Transverse colon (tissue), 4 donors: ENCODE measurements around the gene MMEL1. TPM values are rescaled to one million over a fixed set of nuclear protein-coding genes. Genes with fewer than 3 reads are reported as not detected.

Experiments used
- DNase-seq: peaks from one replicate; pipeline ENCODE4 v3.0.0-alpha.2; 2019
- H3K27ac ChIP-seq, 4 donors: fragments of 200-600 bp; sonication (generic); 2 replicates each; pipeline ENCODE4 v1.5.1; 2016 to 2018; ENCODE audit warnings: inconsistent platforms in 4 of 4
- H3K27me3 ChIP-seq: fragments of 200-600 bp; sonication (generic); 2 replicates; pipeline ENCODE4 v1.5.1; 2017; ENCODE audit warnings: inconsistent platforms
- H3K36me3 ChIP-seq, 4 donors: fragments of 200-600 bp; sonication (generic); 2 replicates each; pipeline ENCODE4 v1.5.1; 2017 to 2019; ENCODE audit warnings: inconsistent platforms in 4 of 4
- H3K4me1 ChIP-seq, 4 donors: fragments of 200-600 bp; sonication (generic); 2 replicates each; pipeline ENCODE4 v1.5.1; 2017 to 2020; ENCODE audit warnings: inconsistent platforms in 4 of 4
- H3K4me3 ChIP-seq, 4 donors: fragments of 200-600 bp; sonication (generic); 1 replicate in 1 of 4; 2 replicates in 3 of 4; pipeline versions ENCODE4 v1.5.1 to v1.6.1; 2017 to 2019; ENCODE audit warnings: inconsistent platforms in 4 of 4
- H3K9me3 ChIP-seq, 2 donors: fragments of 200-600 bp; sonication (generic); 2 replicates each; pipeline ENCODE4 v1.5.1; 2017 to 2019; ENCODE audit warnings: inconsistent platforms in 2 of 2
- EP300 ChIP-seq: sonication (generic); formaldehyde crosslinking; IDR thresholded peaks from one replicate; pipeline ENCODE4 v1.6.1; 2017; ENCODE audit warnings: antibody characterized with exemption, low read depth
- POLR2A ChIP-seq: fragments of 450-650 bp; IDR thresholded peaks from one replicate; pipeline ENCODE4 v1.6.1; 2016; ENCODE audit warnings: antibody characterized with exemption, mild to moderate bottlenecking, moderate library complexity
- POLR2AphosphoS5 ChIP-seq, 3 donors: sonication (generic); formaldehyde crosslinking; IDR thresholded peaks; one replicate each; pipeline ENCODE4 v1.6.1; 2016; ENCODE audit warnings: antibody characterized with exemption in 3 of 3
- WGBS, 2 donors: methylation state at CpG; one replicate each; pipeline ENCODE4 v1.1.5; 2018; ENCODE audit warnings: low coverage in 1 of 2; 5-methylcytosine and 5-hydroxymethylcytosine counted together
- in situ Hi-C, 4 donors: fragments of 200-750 bp; cut with MboI; loops; one replicate each; pipeline versions ENCODE4 v1.15.0 to v1.15.1; 2017; ENCODE audit warnings: low sequenced_read_pairs in 3 of 4, low pct_ligation_motif_present in 1 of 4, low pct_unique_long_range_greater_than_20kb in 1 of 4
- intact Hi-C: fragments of 100-400 bp; cut with DNase I; formaldehyde crosslinking; loops from one replicate; pipeline ENCODE4 v1.15.1; 2023; ENCODE audit warnings: low total_unique reads
- total RNA-seq, 4 donors: library from RNA; depleted of rRNA; stranded (reverse); fragments of >200 nt; gene quantifications; one replicate each; pipeline ENCODE4 v1.1.0, GENCODE V29; 2016
- TF ChIP-seq, protein P1 (sequence below), 5 experiments: fragments of 200-600 bp in 3 of 5; fragments of 450-650 bp in 2 of 5; sonication (generic) in 3 of 5; IDR thresholded peaks; 1 replicate in 2 of 5; 2 replicates in 3 of 5; pipeline ENCODE4 v1.5.1; 2016 to 2017; ENCODE audit warnings: antibody characterized with exemption in 5 of 5, inconsistent platforms in 3 of 5, mild to moderate bottlenecking in 2 of 5, moderate library complexity in 1 of 5

MMEL1 gene
- total RNA-seq, 4 donors from 2014 or later, result 10.5 to 16.7 (median 12.4) TPM; not detected in 1

DNA sequence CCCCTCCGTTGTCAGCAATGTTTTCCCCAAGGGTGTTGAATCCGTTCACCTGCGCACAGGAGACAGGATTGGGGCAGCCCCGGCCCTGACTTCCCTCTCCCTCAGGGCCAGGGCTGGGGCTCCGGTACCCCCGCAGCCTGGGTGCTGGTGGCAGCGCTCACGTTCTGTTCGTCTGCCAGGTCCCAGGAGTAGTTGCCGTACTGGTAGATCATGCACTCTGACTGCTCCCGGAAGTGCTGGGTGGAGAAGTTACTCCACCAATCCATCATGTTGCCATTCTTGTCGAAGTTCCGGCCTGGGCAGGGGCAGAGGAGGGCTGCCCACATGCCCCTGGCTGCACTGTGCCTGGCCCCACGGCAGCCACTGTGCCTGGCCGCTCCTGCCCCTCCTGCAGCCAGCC, 40.1 kb downstream of the MMEL1 start:
- Histone ChIP-seq H3K9me3 (no peaks in the 10 kb centered on the region), H3K4me3 (peak overlapping the region in 1 of 4 donors; percentile 31), H3K27ac (peak overlapping the region in 3 of 4 donors; percentile 38 to 56 (median 51)), H3K36me3 (no peaks in the 10 kb centered on the region), H3K4me1 (peaks cover 1 to 29% (median 12%) of the 10 kb centered on the region in 4 donors), H3K27me3 (no peaks in the 10 kb centered on the region)
- intact Hi-C loops, result no loop called here
- DNase-seq, result peak; percentile 67
- TF ChIP-seq, protein P1, sequence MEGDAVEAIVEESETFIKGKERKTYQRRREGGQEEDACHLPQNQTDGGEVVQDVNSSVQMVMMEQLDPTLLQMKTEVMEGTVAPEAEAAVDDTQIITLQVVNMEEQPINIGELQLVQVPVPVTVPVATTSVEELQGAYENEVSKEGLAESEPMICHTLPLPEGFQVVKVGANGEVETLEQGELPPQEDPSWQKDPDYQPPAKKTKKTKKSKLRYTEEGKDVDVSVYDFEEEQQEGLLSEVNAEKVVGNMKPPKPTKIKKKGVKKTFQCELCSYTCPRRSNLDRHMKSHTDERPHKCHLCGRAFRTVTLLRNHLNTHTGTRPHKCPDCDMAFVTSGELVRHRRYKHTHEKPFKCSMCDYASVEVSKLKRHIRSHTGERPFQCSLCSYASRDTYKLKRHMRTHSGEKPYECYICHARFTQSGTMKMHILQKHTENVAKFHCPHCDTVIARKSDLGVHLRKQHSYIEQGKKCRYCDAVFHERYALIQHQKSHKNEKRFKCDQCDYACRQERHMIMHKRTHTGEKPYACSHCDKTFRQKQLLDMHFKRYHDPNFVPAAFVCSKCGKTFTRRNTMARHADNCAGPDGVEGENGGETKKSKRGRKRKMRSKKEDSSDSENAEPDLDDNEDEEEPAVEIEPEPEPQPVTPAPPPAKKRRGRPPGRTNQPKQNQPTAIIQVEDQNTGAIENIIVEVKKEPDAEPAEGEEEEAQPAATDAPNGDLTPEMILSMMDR (IDR thresholded peaks at IDR 0.05), result no peak
- TF ChIP-seq EP300 (no peak), POLR2A (peak; percentile 53), POLR2AphosphoS5 (IDR thresholded peaks at IDR 0.05) (peak; percentile 39 to 50 (median 45))
- in situ Hi-C loops, result no loop called here
- WGBS, 2 donors, result 57% methylated on average over 4 of the region's 15 CpGs; no CpG with 5 or more reads in 1 of the 2 donors

DNA sequence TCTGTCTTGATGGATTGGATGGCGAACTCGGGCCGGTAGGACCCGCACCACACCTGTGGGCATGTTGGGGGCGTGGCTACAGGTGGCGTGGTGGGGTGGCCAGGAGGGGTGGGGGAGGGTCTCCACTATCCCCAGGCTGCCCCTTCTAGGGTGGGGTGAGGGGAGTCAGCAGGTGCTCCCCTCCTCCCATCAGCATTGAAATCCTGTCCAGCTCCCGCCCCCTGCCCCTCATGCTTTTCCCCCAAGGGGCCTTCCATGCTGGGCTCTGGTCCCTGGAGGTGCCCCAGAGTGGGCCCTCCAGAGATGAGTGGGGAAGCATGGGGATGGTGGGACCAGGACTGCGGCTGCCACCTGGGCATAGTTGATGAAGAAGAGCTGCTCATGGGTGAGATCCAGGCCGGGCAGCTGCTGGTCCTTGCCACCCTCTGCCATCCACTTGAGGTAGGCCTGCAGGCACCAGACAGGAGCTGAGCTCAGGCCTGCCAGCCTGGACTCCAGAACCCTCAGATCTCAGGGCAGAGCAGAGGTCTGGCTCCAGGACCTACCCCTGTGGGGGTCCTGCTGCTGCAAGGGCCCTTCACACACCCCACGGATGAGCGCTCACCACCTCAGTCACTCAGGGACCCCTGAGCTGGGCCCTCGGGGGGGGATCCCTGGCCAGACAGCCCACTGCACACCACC, 41.1 kb downstream of the MMEL1 start:
- in situ Hi-C loops (no loop called here), intact Hi-C loops (no loop called here)
- DNase-seq, result no peak
- Histone ChIP-seq H3K4me3 (no peak overlapping the region), H3K27me3 (no peaks in the 10 kb centered on the region), H3K27ac (no peak overlapping the region), H3K9me3 (no peaks in the 10 kb centered on the region), H3K4me1 (peaks cover 5 to 35% (median 19%) of the 10 kb centered on the region in 4 donors), H3K36me3 (no peaks in the 10 kb centered on the region)
- TF ChIP-seq, protein P1 (IDR thresholded peaks at IDR 0.05), result no peak
- TF ChIP-seq POLR2A (no peak), POLR2AphosphoS5 (IDR thresholded peaks at IDR 0.05) (no peak), EP300 (no peak)
- WGBS, 2 donors, result 79% methylated on average over 12 of the region's 12 CpGs; no CpG with 5 or more reads in 1 of the 2 donors

DNA sequence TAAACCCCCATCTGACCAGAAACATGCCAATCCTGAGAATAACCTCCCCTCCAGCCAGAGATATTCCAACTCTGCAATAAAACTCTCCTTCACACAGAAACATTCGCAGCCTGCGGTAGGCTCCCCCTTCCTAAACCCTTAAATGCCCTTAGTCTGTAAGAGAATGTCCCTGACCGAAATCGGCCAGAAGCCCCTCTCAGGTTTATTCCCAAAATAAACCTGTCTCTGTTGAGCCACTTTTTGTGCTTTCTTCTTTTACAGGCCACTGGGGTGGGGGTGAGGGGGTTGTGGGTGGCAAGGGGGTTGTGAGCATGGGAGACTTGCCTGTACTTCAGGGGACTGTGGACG, 41.6 kb downstream of the MMEL1 start:
- Histone ChIP-seq H3K9me3 (no peaks in the 10 kb centered on the region), H3K36me3 (no peaks in the 10 kb centered on the region), H3K27me3 (no peaks in the 10 kb centered on the region), H3K27ac (no peak overlapping the region), H3K4me1 (peaks cover 5 to 35% (median 19%) of the 10 kb centered on the region in 4 donors), H3K4me3 (no peak overlapping the region)
- no peak for DNase-seq
- TF ChIP-seq, protein P1 (IDR thresholded peaks at IDR 0.05), result no peak
- TF ChIP-seq POLR2AphosphoS5 (IDR thresholded peaks at IDR 0.05) (no peak), EP300 (no peak), POLR2A (no peak)
- intact Hi-C loops, result no loop called here
- in situ Hi-C loops, result no loop called here
- WGBS, 2 donors, result 81% methylated on average over 5 of the region's 5 CpGs; no CpG with 5 or more reads in 1 of the 2 donors

DNA sequence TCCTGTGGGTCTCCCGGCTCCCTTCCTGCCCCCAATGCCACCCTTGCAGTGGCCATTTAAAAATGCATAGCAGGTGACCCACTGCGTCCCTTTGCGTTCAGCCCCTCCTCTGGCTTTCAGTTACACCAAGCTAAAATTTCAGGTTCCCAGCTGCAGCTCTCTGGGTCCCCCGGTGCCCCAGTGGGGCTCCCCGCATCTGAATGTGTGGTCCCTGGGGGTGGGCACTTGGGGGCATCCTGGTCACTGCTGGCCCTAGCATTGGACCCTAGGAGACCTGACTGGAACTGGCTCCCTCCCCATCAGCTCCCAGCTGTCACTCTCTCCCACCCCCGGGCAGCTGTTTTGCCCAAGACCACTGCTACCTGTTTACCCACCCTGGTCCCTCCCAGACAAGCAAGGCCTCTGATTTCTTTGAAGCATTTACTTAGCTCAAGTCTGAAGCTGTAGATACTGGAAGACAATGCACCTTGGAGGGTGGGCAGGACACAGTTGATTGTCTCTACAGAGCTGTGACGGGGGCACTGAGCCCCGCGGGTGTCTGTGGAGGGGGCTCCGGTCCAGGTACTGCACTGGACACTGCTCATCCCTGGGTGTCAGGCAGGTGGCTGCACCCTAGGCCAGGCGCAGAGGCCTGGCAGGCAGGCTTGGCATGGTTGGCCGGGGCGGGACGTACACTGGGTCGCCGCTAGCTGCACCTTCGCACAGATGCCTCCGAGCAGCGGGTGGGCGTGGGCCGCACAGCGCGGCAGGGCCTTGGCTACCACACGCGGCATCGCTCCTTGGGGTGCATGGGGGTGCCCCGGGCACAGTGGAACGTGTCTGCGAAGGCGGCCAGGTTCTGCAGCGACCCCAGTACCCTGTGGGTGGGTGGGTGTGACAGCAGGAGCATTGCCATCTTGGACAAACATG, 42.3 kb downstream of the MMEL1 start:
- H3K27ac ChIP-seq, result no peak overlapping the region
- H3K4me3 ChIP-seq, result no peak overlapping the region
- H3K36me3 ChIP-seq, result no peaks in the 10 kb centered on the region
- H3K4me1 ChIP-seq, result peaks cover 5 to 37% (median 22%) of the 10 kb centered on the region in 4 donors
- no peaks in the 10 kb centered on the region for H3K9me3 ChIP-seq
- no peak for DNase-seq
- in situ Hi-C loops, result no loop called here
- H3K27me3 ChIP-seq, result no peaks in the 10 kb centered on the region
- TF ChIP-seq POLR2A, result no peak
- TF ChIP-seq POLR2AphosphoS5 (IDR thresholded peaks at IDR 0.05), result no peak
- TF ChIP-seq, protein P1 (IDR thresholded peaks at IDR 0.05), result no peak
- no peak for TF ChIP-seq EP300
- WGBS, 2 donors, result 94% methylated on average over 15 of the region's 31 CpGs; no CpG with 5 or more reads in 1 of the 2 donors
- intact Hi-C loops, result no loop called here
